ENCODE results near the gene CHMP3.
"Not testable (repeated sequence)": the region's sequence is repeated elsewhere in the genome, so short reads cannot be mapped to it uniquely, and the experiment has no call there.

CHMP3 gene

GRCh38 chr2:86596118-86596517 is 32.9 kb upstream of the CHMP3 start:
- no CpG with 5 or more reads among the region's 2 CpGs for WGBS (ENCODE audit: extremely low coverage, insufficient coverage, low lambda C conversion rate)
- no peaks in the 10 kb centered on the region for H3K79me1 ChIP-seq (ENCODE audit: low read length)
- no peak overlapping the region for H3K4me3 ChIP-seq (ENCODE audit: low read length)

GRCh38 chr2:86593266-86593665 is 30.0 kb upstream of the CHMP3 start:
- Histone ChIP-seq H3K79me1 (ENCODE audit: low read length) (no peaks in the 10 kb centered on the region), H4K5ac (ENCODE audit: low read length) (no peak overlapping the region), H3K36me3 (ENCODE audit: control insufficient read depth, insufficient read depth, low read length) (no peaks in the 10 kb centered on the region), H3K56ac (ENCODE audit: low read length) (no peak overlapping the region), H3K9ac (ENCODE audit: low read length) (no peak overlapping the region), H3K23ac (ENCODE audit: low read length) (no peak overlapping the region), H2BK5ac (ENCODE audit: low read length) (no peak overlapping the region), H2AK5ac (ENCODE audit: low read length) (no peak overlapping the region), H2BK15ac (replicated peaks; ENCODE audit: low read depth) (no peak overlapping the region), H2BK120ac (ENCODE audit: low read depth, low read length) (no peak overlapping the region), H3K4me1 (ENCODE audit: control insufficient read depth, low read depth, low read length) (no peaks in the 10 kb centered on the region), H3K27me3 (ENCODE audit: insufficient read depth, low read length, poor library complexity) (no peaks in the 10 kb centered on the region), H3K4me3 (ENCODE audit: low read length) (no peak overlapping the region), H4K8ac (ENCODE audit: low read depth, low read length) (no peak overlapping the region), H3K4me2 (ENCODE audit: low read length) (no peak overlapping the region), H3K27ac (ENCODE audit: low read depth, low read length) (no peak overlapping the region), H3K4ac (ENCODE audit: low read depth, low read length) (no peak overlapping the region), H3K18ac (ENCODE audit: low read length) (no peak overlapping the region), H3K79me2 (ENCODE audit: control insufficient read depth, insufficient read depth, low read length) (no peaks in the 10 kb centered on the region)
- DNase-seq: no peak
- no CpG with 5 or more reads among the region's 2 CpGs for WGBS (ENCODE audit: extremely low coverage, insufficient coverage, low lambda C conversion rate)

More at GRCh38 chr2:86596118-86596517, 32.9 kb upstream of the CHMP3 start:
- Histone ChIP-seq H3K4ac (ENCODE audit: low read depth, low read length) (no peak overlapping the region), H3K27ac (ENCODE audit: low read depth, low read length) (no peak overlapping the region), H3K36me3 (ENCODE audit: control insufficient read depth, insufficient read depth, low read length) (no peaks in the 10 kb centered on the region), H2BK15ac (replicated peaks; ENCODE audit: low read depth) (no peak overlapping the region), H3K9ac (ENCODE audit: low read length) (no peak overlapping the region), H2AK5ac (ENCODE audit: low read length) (no peak overlapping the region), H3K79me2 (ENCODE audit: control insufficient read depth, insufficient read depth, low read length) (no peaks in the 10 kb centered on the region), H2BK5ac (ENCODE audit: low read length) (no peak overlapping the region), H3K56ac (ENCODE audit: low read length) (no peak overlapping the region), H4K5ac (ENCODE audit: low read length) (no peak overlapping the region), H2BK120ac (ENCODE audit: low read depth, low read length) (no peak overlapping the region), H3K18ac (ENCODE audit: low read length) (no peak overlapping the region), H3K23ac (ENCODE audit: low read length) (no peak overlapping the region), H3K4me1 (ENCODE audit: control insufficient read depth, low read depth, low read length) (no peaks in the 10 kb centered on the region), H3K27me3 (ENCODE audit: insufficient read depth, low read length, poor library complexity) (no peaks in the 10 kb centered on the region), H4K8ac (ENCODE audit: low read depth, low read length) (no peak overlapping the region), H3K4me2 (ENCODE audit: low read length) (no peak overlapping the region)
- DNase-seq: no peak

- Histone ChIP-seq H3K56ac (ENCODE audit: low read length) (no peak overlapping the region), H3K23ac (ENCODE audit: low read length) (no peak overlapping the region), H4K5ac (ENCODE audit: low read length) (no peak overlapping the region), H3K4me3 (ENCODE audit: low read length) (no peak overlapping the region), H3K27ac (ENCODE audit: low read depth, low read length) (no peak overlapping the region), H3K79me2 (ENCODE audit: control insufficient read depth, insufficient read depth, low read length) (no peaks in the 10 kb centered on the region), H3K4me2 (ENCODE audit: low read length) (no peak overlapping the region), H3K36me3 (ENCODE audit: control insufficient read depth, insufficient read depth, low read length) (no peaks in the 10 kb centered on the region), H3K79me1 (ENCODE audit: low read length) (no peaks in the 10 kb centered on the region), H3K4me1 (ENCODE audit: control insufficient read depth, low read depth, low read length) (no peaks in the 10 kb centered on the region), H3K27me3 (ENCODE audit: insufficient read depth, low read length, poor library complexity) (no peaks in the 10 kb centered on the region), H3K18ac (ENCODE audit: low read length) (no peak overlapping the region), H4K8ac (ENCODE audit: low read depth, low read length) (no peak overlapping the region), H2AK5ac (ENCODE audit: low read length) (no peak overlapping the region), H2BK15ac (replicated peaks; ENCODE audit: low read depth) (no peak overlapping the region), H2BK120ac (ENCODE audit: low read depth, low read length) (no peak overlapping the region), H3K9ac (ENCODE audit: low read length) (no peak overlapping the region), H3K4ac (ENCODE audit: low read depth, low read length) (no peak overlapping the region), H2BK5ac (ENCODE audit: low read length) (no peak overlapping the region)
- WGBS (ENCODE audit: extremely low coverage, insufficient coverage, low lambda C conversion rate): no CpG with 5 or more reads among the region's 3 CpGs
- no peak for DNase-seq
These were observed 29.4 kb upstream of the CHMP3 start for GRCh38 chr2:86592547-86593230.

GRCh38 chr2:86589701-86590100 is 26.5 kb upstream of the CHMP3 start:
- not testable (repeated sequence) for H2AK5ac ChIP-seq (ENCODE audit: low read length); H4K5ac ChIP-seq (ENCODE audit: low read length); H3K27ac ChIP-seq (ENCODE audit: low read depth, low read length); H3K79me1 ChIP-seq (ENCODE audit: low read length); H2BK120ac ChIP-seq (ENCODE audit: low read depth, low read length); H3K79me2 ChIP-seq (ENCODE audit: control insufficient read depth, insufficient read depth, low read length); H2BK5ac ChIP-seq (ENCODE audit: low read length); H3K27me3 ChIP-seq (ENCODE audit: insufficient read depth, low read length, poor library complexity); H3K36me3 ChIP-seq (ENCODE audit: control insufficient read depth, insufficient read depth, low read length); H3K4me1 ChIP-seq (ENCODE audit: control insufficient read depth, low read depth, low read length); H3K9ac ChIP-seq (ENCODE audit: low read length); H3K4me2 ChIP-seq (ENCODE audit: low read length); H3K4ac ChIP-seq (ENCODE audit: low read depth, low read length); H3K4me3 ChIP-seq (ENCODE audit: low read length); H4K8ac ChIP-seq (ENCODE audit: low read depth, low read length); H3K18ac ChIP-seq (ENCODE audit: low read length); H2BK15ac ChIP-seq (replicated peaks; ENCODE audit: low read depth); H3K23ac ChIP-seq (ENCODE audit: low read length); H3K56ac ChIP-seq (ENCODE audit: low read length); DNase-seq
- no CpG with 5 or more reads among the region's 5 CpGs for WGBS (ENCODE audit: extremely low coverage, insufficient coverage, low lambda C conversion rate)

- Histone ChIP-seq H3K79me2 (ENCODE audit: control insufficient read depth, insufficient read depth, low read length) (no peaks in the 10 kb centered on the region), H2BK5ac (ENCODE audit: low read length) (no peak overlapping the region), H2AK5ac (ENCODE audit: low read length) (no peak overlapping the region), H3K4ac (ENCODE audit: low read depth, low read length) (no peak overlapping the region), H3K56ac (ENCODE audit: low read length) (no peak overlapping the region), H4K5ac (ENCODE audit: low read length) (no peak overlapping the region), H4K8ac (ENCODE audit: low read depth, low read length) (no peak overlapping the region), H3K23ac (ENCODE audit: low read length) (no peak overlapping the region), H3K4me3 (ENCODE audit: low read length) (no peak overlapping the region), H2BK120ac (ENCODE audit: low read depth, low read length) (no peak overlapping the region), H3K27ac (ENCODE audit: low read depth, low read length) (no peak overlapping the region), H3K18ac (ENCODE audit: low read length) (no peak overlapping the region), H2BK15ac (replicated peaks; ENCODE audit: low read depth) (no peak overlapping the region), H3K27me3 (ENCODE audit: insufficient read depth, low read length, poor library complexity) (no peaks in the 10 kb centered on the region), H3K4me1 (ENCODE audit: control insufficient read depth, low read depth, low read length) (no peaks in the 10 kb centered on the region), H3K9ac (ENCODE audit: low read length) (no peak overlapping the region), H3K79me1 (ENCODE audit: low read length) (no peaks in the 10 kb centered on the region), H3K36me3 (ENCODE audit: control insufficient read depth, insufficient read depth, low read length) (no peaks in the 10 kb centered on the region), H3K4me2 (ENCODE audit: low read length) (no peak overlapping the region)
- WGBS (ENCODE audit: extremely low coverage, insufficient coverage, low lambda C conversion rate): no CpG with 5 or more reads among the region's 2 CpGs
- DNase-seq: no peak
These were observed 21.1 kb upstream of the CHMP3 start for GRCh38 chr2:86584151-86584913.

Measured in mesendoderm (in vitro differentiated cells).